Coronary artery (tissue), 2 donors: ENCODE results near the gene NRGN.

Source experiments
- DNase-seq: peaks from one replicate; pipeline ENCODE4 v3.0.0-alpha.2; 2017; ENCODE audit warnings: low spot score
- H3K27ac ChIP-seq, 2 donors: fragments of 200-600 bp; sonication (generic); one replicate each; pipeline ENCODE4 v1.5.1; 2016 to 2019
- H3K4me3 ChIP-seq: fragments of 200-600 bp; sonication (generic); 2 replicates; pipeline ENCODE4 v1.5.1; 2016; ENCODE audit warnings: mild to moderate bottlenecking, moderate library complexity
- CTCF ChIP-seq: fragments of 200-600 bp; sonication (generic); IDR thresholded peaks from one replicate; pipeline ENCODE4 v1.5.1; 2019; ENCODE audit warnings: antibody characterized with exemption

NRGN gene

GRCh38 chr11:124725719-124726105 is 14.0 kb upstream of the NRGN start:
- no peak for TF ChIP-seq CTCF
- no peak for DNase-seq
- H3K27ac ChIP-seq, result peak overlapping the region; percentile 38 to 69
- peak overlapping the region; percentile 12 for H3K4me3 ChIP-seq

GRCh38 chr11:124727474-124727873 is 12.3 kb upstream of the NRGN start:
- DNase-seq, result no peak
- TF ChIP-seq CTCF, result no peak
- H3K27ac ChIP-seq, result no peak overlapping the region
- H3K4me3 ChIP-seq, result no peak overlapping the region

DNA sequence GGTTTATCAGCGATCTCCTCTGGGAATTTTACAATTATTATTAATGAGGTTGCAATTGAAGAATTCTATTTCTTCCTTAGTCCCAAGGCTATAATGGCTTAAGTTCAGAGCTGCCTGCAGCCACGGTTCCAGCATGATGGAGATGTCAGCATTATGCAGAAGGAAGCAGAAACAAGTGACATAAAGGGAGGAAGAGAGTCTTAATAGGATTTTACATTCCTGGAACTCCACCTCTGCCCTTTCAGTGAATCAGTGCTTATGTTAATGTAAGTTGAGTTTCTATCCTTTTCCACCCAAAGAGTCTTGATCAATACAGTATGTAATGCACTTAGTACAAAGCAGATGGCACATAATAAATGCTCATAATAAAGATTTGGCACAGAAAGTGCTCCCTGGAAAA is 11.6 kb upstream of the NRGN start:
- H3K27ac ChIP-seq, result no peak overlapping the region
- TF ChIP-seq CTCF, result no peak
- DNase-seq, result no peak
- no peak overlapping the region for H3K4me3 ChIP-seq

GRCh38 chr11:124729571-124729970 is 10.2 kb upstream of the NRGN start:
- TF ChIP-seq CTCF, result no peak
- DNase-seq, result no peak
- Histone ChIP-seq H3K4me3 (no peak overlapping the region), H3K27ac (no peak overlapping the region)

DNA sequence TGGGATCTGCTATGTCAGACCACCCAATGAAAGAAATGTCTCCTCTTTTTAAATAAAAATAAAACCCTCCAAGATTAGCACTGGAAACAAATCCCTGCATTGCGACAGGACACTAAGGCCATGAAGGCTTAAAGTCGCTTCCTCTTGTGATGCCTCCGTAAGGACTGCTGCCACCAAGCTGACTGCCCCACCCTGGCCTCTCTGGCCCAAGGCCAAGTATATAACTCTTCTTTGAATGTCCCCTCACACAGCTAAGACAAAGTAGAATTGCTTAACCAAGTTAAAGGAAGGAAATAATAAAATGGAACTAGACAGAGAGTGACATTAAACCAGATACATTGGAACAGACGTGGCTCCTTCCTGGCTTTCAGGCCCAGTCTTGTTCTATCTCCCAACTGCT is 7.5 kb upstream of the NRGN start:
- Histone ChIP-seq H3K4me3 (no peak overlapping the region), H3K27ac (no peak overlapping the region)
- no peak for TF ChIP-seq CTCF
- no peak for DNase-seq

DNA sequence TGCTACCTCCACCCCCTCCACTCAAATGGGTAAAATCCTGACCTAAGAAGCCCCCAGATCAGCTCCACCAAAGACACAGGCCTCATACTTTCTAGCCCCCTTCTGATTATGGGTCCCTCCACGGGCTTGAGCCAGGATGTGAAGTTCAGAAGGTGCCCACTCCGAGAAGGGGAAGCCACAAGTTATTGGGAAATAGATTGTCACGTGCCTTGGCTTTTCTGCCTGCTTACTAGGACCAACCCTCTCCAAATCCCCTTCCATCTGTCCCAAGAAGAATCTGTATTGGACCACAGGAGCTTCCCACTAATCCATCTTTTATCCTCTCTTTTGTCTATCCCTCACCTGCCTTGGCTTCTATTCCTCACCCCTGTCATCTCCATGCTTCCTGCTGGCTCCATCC is 3.0 kb upstream of the NRGN start:
- no peak for TF ChIP-seq CTCF
- Histone ChIP-seq H3K27ac (peak overlapping the region; percentile 39 to 63), H3K4me3 (no peak overlapping the region)
- DNase-seq, result no peak

DNA sequence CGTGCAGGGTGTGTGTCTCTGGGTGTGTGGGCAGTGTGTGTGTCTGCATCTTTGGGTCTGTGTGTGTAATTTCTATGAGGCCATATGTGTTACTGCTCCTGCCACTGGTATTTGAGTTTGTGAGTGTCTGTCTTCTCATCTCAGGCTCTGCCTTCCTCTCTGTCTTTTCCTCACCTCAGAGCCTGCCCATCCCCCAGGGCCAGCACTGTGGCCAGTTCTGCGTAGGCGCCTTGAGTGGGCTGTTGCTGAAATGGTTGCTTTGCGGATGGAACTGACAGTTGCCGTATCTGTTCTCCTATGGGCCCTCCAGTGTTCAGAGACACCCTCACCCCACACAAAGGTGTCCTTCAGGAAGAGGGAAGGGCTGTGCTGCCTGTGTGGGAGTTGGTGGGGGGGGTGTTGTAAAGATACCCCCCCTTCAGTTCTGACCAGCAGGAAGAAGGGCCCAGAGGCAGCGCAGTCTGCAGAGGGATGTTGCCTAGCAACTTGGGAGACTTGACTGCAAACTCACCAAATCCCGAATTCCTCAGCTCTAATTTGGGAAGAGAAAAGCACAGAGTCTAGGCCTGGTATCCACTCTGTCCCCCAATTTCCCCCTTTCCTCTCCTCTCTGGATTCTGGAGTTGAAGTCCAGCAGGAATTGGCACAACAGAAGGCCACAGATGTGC is 2.0 kb upstream of the NRGN start:
- DNase-seq, result no peak
- H3K4me3 ChIP-seq, result no peak overlapping the region
- no peak for TF ChIP-seq CTCF
- peak overlapping the region in 1 of 2 donors; percentile 17 for H3K27ac ChIP-seq
